Activated naive CD4-positive, alpha-beta T cell treated with Interleukin-2 at 50 U/mL for 16 hours (primary cell): Measurements from ENCODE around the gene KCNK3.
"Not testable (repeated sequence)": the region's sequence is repeated elsewhere in the genome, so short reads cannot be mapped to it uniquely, and the experiment has no call there.

ENCODE experiments used
- DNase-seq: peaks from one replicate; pipeline ENCODE4 v3.0.0-alpha.2; 2020

The KCNK3 gene

GRCh38 chr2:26733413-26733812 lies 40.9 kb downstream of the KCNK3 start:
- DNase-seq, result no peak

- DNase-seq, result no peak
Measured at GRCh38 chr2:26735097-26735496, 42.6 kb downstream of the KCNK3 start.

- DNase-seq, result no peak
Measured at GRCh38 chr2:26735883-26736588, 43.5 kb downstream of the KCNK3 start.

GRCh38 chr2:26737221-26737620 lies 44.7 kb downstream of the KCNK3 start:
- DNase-seq, result no peak

GRCh38 chr2:26738481-26738880 lies 46.0 kb downstream of the KCNK3 start:
- DNase-seq, result no peak

GRCh38 chr2:26739514-26739913 lies 47.0 kb downstream of the KCNK3 start:
- DNase-seq, result no peak

GRCh38 chr2:26740346-26740745 lies 47.8 kb downstream of the KCNK3 start:
- DNase-seq, result no peak

GRCh38 chr2:26740890-26741302 lies 48.4 kb downstream of the KCNK3 start:
- no peak for DNase-seq

- no peak for DNase-seq
Measured at GRCh38 chr2:26742048-26742770, 49.7 kb downstream of the KCNK3 start.

- no peak for DNase-seq
Measured at GRCh38 chr2:26743852-26744251, 51.3 kb downstream of the KCNK3 start.

- no peak for DNase-seq
Measured at GRCh38 chr2:26744953-26745352, 52.4 kb downstream of the KCNK3 start.

- DNase-seq, result peak; percentile 75
Measured at GRCh38 chr2:26745609-26746327, 53.2 kb downstream of the KCNK3 start.

- no peak for DNase-seq
Measured at GRCh38 chr2:26746934-26747333, 54.4 kb downstream of the KCNK3 start.

- not testable (repeated sequence) for DNase-seq
Measured at GRCh38 chr2:26749787-26750420, 57.4 kb downstream of the KCNK3 start.

GRCh38 chr2:26750467-26750866 lies 57.9 kb downstream of the KCNK3 start:
- not testable (repeated sequence) for DNase-seq

GRCh38 chr2:26752656-26753055 lies 60.1 kb downstream of the KCNK3 start:
- DNase-seq, result no peak

- DNase-seq, result no peak
Measured at GRCh38 chr2:26754539-26754938, 62.0 kb downstream of the KCNK3 start.

GRCh38 chr2:26754972-26755670 lies 62.6 kb downstream of the KCNK3 start:
- DNase-seq, result no peak

GRCh38 chr2:26756337-26756736 lies 63.8 kb downstream of the KCNK3 start:
- DNase-seq, result no peak

GRCh38 chr2:26757873-26758789 lies 65.6 kb downstream of the KCNK3 start:
- no peak for DNase-seq

- DNase-seq, result no peak
Measured at GRCh38 chr2:26758790-26759321, 66.3 kb downstream of the KCNK3 start.
